HepG2 (cell line): ENCODE measurements around the gene RPA1. TPM values are rescaled to one million over a fixed set of nuclear protein-coding genes. Genes with fewer than 3 reads are reported as not detected.

Experiments
- FOXA1 ChIP-seq, 2 experiments: fragments of 450-650 bp in 1 of 2; sonication (generic) in 1 of 2; formaldehyde crosslinking in 1 of 2; IDR thresholded peaks; 2 replicates each; pipeline versions ENCODE4 v1.4.0 to v1.6.1; 2016 to 2020; ENCODE audit warnings: missing genetic modification reagents in 1 of 2
- GABPA ChIP-seq, 2 experiments: IDR thresholded peaks; 2 replicates each; pipeline ENCODE4 v1.6.1; 2011 to 2016; ENCODE audit warnings: low read depth in 2 of 2, low read length in 1 of 2, missing biosample characterization in 1 of 2, missing genetic modification characterization in 1 of 2
- IRX3 ChIP-seq: sonication (generic); formaldehyde crosslinking; IDR thresholded peaks from 2 replicates; pipeline ENCODE4 v1.8.1; 2023; ENCODE audit warnings: mild to moderate bottlenecking, low read depth, missing genetic modification reagents, borderline replicate concordance
- PHF21A ChIP-seq: sonication (generic); formaldehyde crosslinking; IDR thresholded peaks from 2 replicates; pipeline ENCODE4 v1.5.0; 2020; ENCODE audit warnings: mild to moderate bottlenecking, missing genetic modification reagents
- PPARG ChIP-seq: conservative IDR thresholded peaks from 2 replicates; pipeline ENCODE4 v1.6.1; 2016; ENCODE audit warnings: missing biosample characterization, missing genetic modification reagents
- RBAK ChIP-seq: sonication (generic); formaldehyde crosslinking; IDR thresholded peaks from 2 replicates; pipeline ENCODE4 v1.5.1; 2020; ENCODE audit warnings: mild to moderate bottlenecking, missing genetic modification reagents
- SMARCC2 ChIP-seq: fragments of 450-650 bp; IDR thresholded peaks from 2 replicates; pipeline ENCODE4 v1.6.1; 2017; ENCODE audit warnings: antibody characterized with exemption, mild to moderate bottlenecking
- SOX13 ChIP-seq, 3 experiments: fragments of 450-650 bp in 1 of 3; sonication (generic) in 1 of 3; formaldehyde crosslinking in 1 of 3; IDR thresholded peaks in 2 of 3; conservative IDR thresholded peaks in 1 of 3; 2 replicates each; pipeline versions ENCODE4 v1.5.0 to v1.6.1; 2016 to 2020; ENCODE audit warnings: antibody characterized with exemption in 1 of 3, mild to moderate bottlenecking in 1 of 3, missing compliant biosample characterization in 1 of 3, missing genetic modification reagents in 1 of 3, moderate library complexity in 1 of 3
- SRF ChIP-seq: IDR thresholded peaks from 2 replicates; pipeline ENCODE4 v1.6.1; 2011; ENCODE audit warnings: mild to moderate bottlenecking, low read depth, low read length, moderate library complexity
- ZNF234 ChIP-seq: sonication (generic); formaldehyde crosslinking; conservative IDR thresholded peaks from 2 replicates; pipeline ENCODE4 v1.5.1; 2020; ENCODE audit warnings: mild to moderate bottlenecking, missing genetic modification reagents
- ZNF552 ChIP-seq: sonication (generic); formaldehyde crosslinking; IDR thresholded peaks from 2 replicates; pipeline ENCODE4 v1.9.0; 2022; ENCODE audit warnings: missing genetic modification reagents, mild to moderate bottlenecking, borderline replicate concordance
- ZNF629 ChIP-seq: sonication (generic); formaldehyde crosslinking; conservative IDR thresholded peaks from 2 replicates; pipeline ENCODE4 v1.5.0; 2020; ENCODE audit warnings: missing genetic modification reagents
- ZNF83 ChIP-seq: sonication (generic); formaldehyde crosslinking; IDR thresholded peaks from 2 replicates; pipeline ENCODE4 v1.4.0; 2020; ENCODE audit warnings: missing genetic modification reagents, mild to moderate bottlenecking, borderline replicate concordance
- polyA plus RNA-seq, 8 experiments: library from polyadenylated mRNA; depleted of rRNA in 3 of 8; stranded (reverse) in 7 of 8; unstranded in 1 of 8; fragments of >200 nt; fragmentation: Illumina TruSeq in 4 of 8; extraction: Trizol in 4 of 8; gene quantifications; 2 replicates each; pipeline versions ENCODE4 v1.2.1 to v1.2.3, GENCODE V29; 2011 to 2016; ENCODE audit warnings: low read depth in 4 of 8, missing spikeins in 1 of 8, mixed read lengths in 1 of 8; ENCODE audit not compliant: insufficient read depth in 1 of 8
- total RNA-seq, 5 experiments: library from RNA; depleted of rRNA; stranded (reverse); fragments of >200 nt; fragmentation: Illumina TruSeq; extraction: Trizol; gene quantifications; 2 replicates each; pipeline ENCODE4 v1.2.3, GENCODE V29; 2016; ENCODE audit warnings: low read depth in 1 of 5
- TF ChIP-seq, protein P1 (sequence below): IDR thresholded peaks from 2 replicates; pipeline ENCODE4 v1.6.1; 2016; ENCODE audit warnings: low read depth, missing genetic modification reagents, missing compliant biosample characterization
- TF ChIP-seq, protein P2 (sequence below): sonication (generic); formaldehyde crosslinking; conservative IDR thresholded peaks from 2 replicates; pipeline ENCODE4 v1.4.0; 2020; ENCODE audit warnings: missing genetic modification reagents
- TF ChIP-seq, protein P3 (sequence below): sonication (generic); formaldehyde crosslinking; conservative IDR thresholded peaks from 2 replicates; pipeline ENCODE4 v1.8.0; 2022; ENCODE audit warnings: mild to moderate bottlenecking, moderate library complexity, missing genetic modification reagents
- TF ChIP-seq, protein P4 (sequence below): sonication (generic); formaldehyde crosslinking; IDR thresholded peaks from 2 replicates; pipeline ENCODE4 v1.4.0; 2020; ENCODE audit warnings: mild to moderate bottlenecking, missing genetic modification reagents

Gene RPA1
- total and polyA plus RNA-seq, 2 of the 13 experiments (the other 11 are each of a cell fraction or from before 2014, with no cell fraction given): 13.9 to 37.6 TPM

DNA sequence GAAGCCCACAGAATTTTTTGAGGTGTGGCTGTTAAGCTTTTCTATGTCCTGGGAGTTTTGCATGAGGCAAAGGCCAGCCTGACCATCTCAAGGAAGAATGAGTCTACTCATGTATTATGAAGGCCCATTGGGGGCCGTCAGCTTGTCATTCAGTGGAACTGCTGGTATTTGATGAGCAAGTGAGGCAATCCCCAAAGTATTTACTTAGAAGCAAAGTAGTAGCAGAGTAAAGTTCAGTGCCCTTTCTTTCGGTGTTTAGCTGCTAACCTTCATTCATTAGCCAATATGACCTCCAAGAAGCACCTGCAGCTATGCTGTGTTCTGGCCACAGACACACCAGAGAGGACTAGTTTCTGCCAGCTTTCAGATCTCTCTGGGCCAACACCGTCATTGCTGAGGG, 80.2 kb downstream of the RPA1 start (continued):
- TF ChIP-seq, protein P1, sequence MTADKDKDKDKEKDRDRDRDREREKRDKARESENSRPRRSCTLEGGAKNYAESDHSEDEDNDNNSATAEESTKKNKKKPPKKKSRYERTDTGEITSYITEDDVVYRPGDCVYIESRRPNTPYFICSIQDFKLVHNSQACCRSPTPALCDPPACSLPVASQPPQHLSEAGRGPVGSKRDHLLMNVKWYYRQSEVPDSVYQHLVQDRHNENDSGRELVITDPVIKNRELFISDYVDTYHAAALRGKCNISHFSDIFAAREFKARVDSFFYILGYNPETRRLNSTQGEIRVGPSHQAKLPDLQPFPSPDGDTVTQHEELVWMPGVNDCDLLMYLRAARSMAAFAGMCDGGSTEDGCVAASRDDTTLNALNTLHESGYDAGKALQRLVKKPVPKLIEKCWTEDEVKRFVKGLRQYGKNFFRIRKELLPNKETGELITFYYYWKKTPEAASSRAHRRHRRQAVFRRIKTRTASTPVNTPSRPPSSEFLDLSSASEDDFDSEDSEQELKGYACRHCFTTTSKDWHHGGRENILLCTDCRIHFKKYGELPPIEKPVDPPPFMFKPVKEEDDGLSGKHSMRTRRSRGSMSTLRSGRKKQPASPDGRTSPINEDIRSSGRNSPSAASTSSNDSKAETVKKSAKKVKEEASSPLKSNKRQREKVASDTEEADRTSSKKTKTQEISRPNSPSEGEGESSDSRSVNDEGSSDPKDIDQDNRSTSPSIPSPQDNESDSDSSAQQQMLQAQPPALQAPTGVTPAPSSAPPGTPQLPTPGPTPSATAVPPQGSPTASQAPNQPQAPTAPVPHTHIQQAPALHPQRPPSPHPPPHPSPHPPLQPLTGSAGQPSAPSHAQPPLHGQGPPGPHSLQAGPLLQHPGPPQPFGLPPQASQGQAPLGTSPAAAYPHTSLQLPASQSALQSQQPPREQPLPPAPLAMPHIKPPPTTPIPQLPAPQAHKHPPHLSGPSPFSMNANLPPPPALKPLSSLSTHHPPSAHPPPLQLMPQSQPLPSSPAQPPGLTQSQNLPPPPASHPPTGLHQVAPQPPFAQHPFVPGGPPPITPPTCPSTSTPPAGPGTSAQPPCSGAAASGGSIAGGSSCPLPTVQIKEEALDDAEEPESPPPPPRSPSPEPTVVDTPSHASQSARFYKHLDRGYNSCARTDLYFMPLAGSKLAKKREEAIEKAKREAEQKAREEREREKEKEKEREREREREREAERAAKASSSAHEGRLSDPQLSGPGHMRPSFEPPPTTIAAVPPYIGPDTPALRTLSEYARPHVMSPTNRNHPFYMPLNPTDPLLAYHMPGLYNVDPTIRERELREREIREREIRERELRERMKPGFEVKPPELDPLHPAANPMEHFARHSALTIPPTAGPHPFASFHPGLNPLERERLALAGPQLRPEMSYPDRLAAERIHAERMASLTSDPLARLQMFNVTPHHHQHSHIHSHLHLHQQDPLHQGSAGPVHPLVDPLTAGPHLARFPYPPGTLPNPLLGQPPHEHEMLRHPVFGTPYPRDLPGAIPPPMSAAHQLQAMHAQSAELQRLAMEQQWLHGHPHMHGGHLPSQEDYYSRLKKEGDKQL: 0 out of 2 replicates have a peak, but pooled peaks have one; percentile 55
- TF ChIP-seq ZNF83 (CRISPR knock-in tag): no peak
- no peak for TF ChIP-seq GABPA (IDR thresholded peaks at IDR 0.05; ENCODE audit: low read depth, low read length)
- TF ChIP-seq GABPA (CRISPR knock-in tag; IDR thresholded peaks at IDR 0.05; ENCODE audit: low read depth): no peak
- no peak for TF ChIP-seq IRX3 (CRISPR knock-in tag)
- TF ChIP-seq, protein P2, sequence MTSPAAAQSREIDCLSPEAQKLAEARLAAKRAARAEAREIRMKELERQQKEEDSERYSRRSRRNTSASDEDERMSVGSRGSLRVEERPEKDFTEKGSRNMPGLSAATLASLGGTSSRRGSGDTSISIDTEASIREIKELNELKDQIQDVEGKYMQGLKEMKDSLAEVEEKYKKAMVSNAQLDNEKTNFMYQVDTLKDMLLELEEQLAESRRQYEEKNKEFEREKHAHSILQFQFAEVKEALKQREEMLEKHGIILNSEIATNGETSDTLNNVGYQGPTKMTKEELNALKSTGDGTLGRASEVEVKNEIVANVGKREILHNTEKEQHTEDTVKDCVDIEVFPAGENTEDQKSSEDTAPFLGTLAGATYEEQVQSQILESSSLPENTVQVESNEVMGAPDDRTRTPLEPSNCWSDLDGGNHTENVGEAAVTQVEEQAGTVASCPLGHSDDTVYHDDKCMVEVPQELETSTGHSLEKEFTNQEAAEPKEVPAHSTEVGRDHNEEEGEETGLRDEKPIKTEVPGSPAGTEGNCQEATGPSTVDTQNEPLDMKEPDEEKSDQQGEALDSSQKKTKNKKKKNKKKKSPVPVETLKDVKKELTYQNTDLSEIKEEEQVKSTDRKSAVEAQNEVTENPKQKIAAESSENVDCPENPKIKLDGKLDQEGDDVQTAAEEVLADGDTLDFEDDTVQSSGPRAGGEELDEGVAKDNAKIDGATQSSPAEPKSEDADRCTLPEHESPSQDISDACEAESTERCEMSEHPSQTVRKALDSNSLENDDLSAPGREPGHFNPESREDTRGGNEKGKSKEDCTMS: no peak
- TF ChIP-seq SOX13 (IDR thresholded peaks at IDR 0.05): no peak
- TF ChIP-seq SOX13 (CRISPR knock-in tag; conservative IDR thresholded peaks at IDR 0.05 in 1 of 2, IDR thresholded peaks at IDR 0.05 in 1 of 2): peak in 1 of 2 experiments; percentile 45; a peak in 2 of 4 replicates
- TF ChIP-seq PPARG (CRISPR knock-in tag): 0 out of 2 replicates have a peak, but pooled peaks have one; percentile 21
- TF ChIP-seq ZNF552 (CRISPR knock-in tag): no peak
- TF ChIP-seq PHF21A: peak; percentile 43; the same call in 1 of the 2 replicates
- TF ChIP-seq, protein P3, sequence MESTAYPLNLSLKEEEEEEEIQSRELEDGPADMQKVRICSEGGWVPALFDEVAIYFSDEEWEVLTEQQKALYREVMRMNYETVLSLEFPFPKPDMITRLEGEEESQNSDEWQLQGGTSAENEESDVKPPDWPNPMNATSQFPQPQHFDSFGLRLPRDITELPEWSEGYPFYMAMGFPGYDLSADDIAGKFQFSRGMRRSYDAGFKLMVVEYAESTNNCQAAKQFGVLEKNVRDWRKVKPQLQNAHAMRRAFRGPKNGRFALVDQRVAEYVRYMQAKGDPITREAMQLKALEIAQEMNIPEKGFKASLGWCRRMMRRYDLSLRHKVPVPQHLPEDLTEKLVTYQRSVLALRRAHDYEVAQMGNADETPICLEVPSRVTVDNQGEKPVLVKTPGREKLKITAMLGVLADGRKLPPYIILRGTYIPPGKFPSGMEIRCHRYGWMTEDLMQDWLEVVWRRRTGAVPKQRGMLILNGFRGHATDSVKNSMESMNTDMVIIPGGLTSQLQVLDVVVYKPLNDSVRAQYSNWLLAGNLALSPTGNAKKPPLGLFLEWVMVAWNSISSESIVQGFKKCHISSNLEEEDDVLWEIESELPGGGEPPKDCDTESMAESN: no peak
- TF ChIP-seq RBAK (CRISPR knock-in tag): no peak
- no peak for TF ChIP-seq ZNF234 (CRISPR knock-in tag)
- TF ChIP-seq SMARCC2: no peak
- no peak for TF ChIP-seq FOXA1 (IDR thresholded peaks at IDR 0.05)
- peak; percentile 69 for TF ChIP-seq FOXA1 (CRISPR knock-in tag; IDR thresholded peaks at IDR 0.05)
- TF ChIP-seq ZNF629: 0 out of 2 replicates have a peak, but pooled peaks have one; percentile 17
- TF ChIP-seq SRF: no peak
- TF ChIP-seq, protein P4, sequence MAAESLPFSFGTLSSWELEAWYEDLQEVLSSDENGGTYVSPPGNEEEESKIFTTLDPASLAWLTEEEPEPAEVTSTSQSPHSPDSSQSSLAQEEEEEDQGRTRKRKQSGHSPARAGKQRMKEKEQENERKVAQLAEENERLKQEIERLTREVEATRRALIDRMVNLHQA (CRISPR knock-in tag): no peak
